ENCODE measurements around the gene RAVER1.
A peak's percentile ranks its signal among the peaks of the same experiment; 100 is the strongest.

Gene RAVER1

GRCh38 chr19:10290357-10290875, 42.9 kb downstream of the RAVER1 start:
- Histone ChIP-seq H3K4me3 (IDR thresholded peaks at IDR 0.05; ENCODE audit: insufficient read depth, low read depth, low read length) (no peak overlapping the region), H4K20me1 (ENCODE audit: insufficient read depth) (no peaks in the 10 kb centered on the region), H3K4me2 (peak overlapping the region; percentile 88), H3K27ac (no peak overlapping the region), H3K9ac (no peak overlapping the region), H3K27me3 (ENCODE audit: insufficient read depth, low read depth) (peaks cover 26% of the 10 kb centered on the region), H2AFZ (ENCODE audit: low read depth) (peak overlapping the region; percentile 99; the same call in 1 of the 2 replicates), H3K4me1 (ENCODE audit: low read depth, poor library complexity, severe bottlenecking) (peaks cover 27% of the 10 kb centered on the region), H3K36me3 (ENCODE audit: insufficient read depth) (no peaks in the 10 kb centered on the region), H3K79me2 (ENCODE audit: insufficient read depth, low read depth) (no peaks in the 10 kb centered on the region)
- no peak for TF ChIP-seq CTCF (conservative IDR thresholded peaks at IDR 0.05; ENCODE audit: low read depth, low read length)

GRCh38 chr19:10289836-10290356, 43.4 kb downstream of the RAVER1 start, which contains the start of gene ICAM5:
TSS of gene ICAM5 (plus strand) at chr19:10289952. CDS start at chr19:10290044, 92 bp downstream.
- no peak for TF ChIP-seq CTCF (conservative IDR thresholded peaks at IDR 0.05; ENCODE audit: low read depth, low read length)
- H3K36me3 ChIP-seq (ENCODE audit: insufficient read depth): no peaks in the 10 kb centered on the region
- H3K9ac ChIP-seq: peak within 1 kb of the TSS; percentile 46; the same call in 1 of the 2 replicates
- H3K27me3 ChIP-seq (ENCODE audit: insufficient read depth, low read depth): peaks cover 26% of the 10 kb centered on the region
- peaks cover 25% of the 10 kb centered on the region for H3K4me1 ChIP-seq (ENCODE audit: low read depth, poor library complexity, severe bottlenecking)
- peak within 1 kb of the TSS; percentile 42; the same call in 1 of the 2 replicates for H3K27ac ChIP-seq
- no peaks in the 10 kb centered on the region for H4K20me1 ChIP-seq (ENCODE audit: insufficient read depth)
- H3K4me3 ChIP-seq (IDR thresholded peaks at IDR 0.05; ENCODE audit: insufficient read depth, low read depth, low read length): no peak within 1 kb of the TSS
- H3K4me2 ChIP-seq: peak within 1 kb of the TSS; percentile 88
- no peaks in the 10 kb centered on the region for H3K79me2 ChIP-seq (ENCODE audit: insufficient read depth, low read depth)
- H2AFZ ChIP-seq (ENCODE audit: low read depth): peak within 1 kb of the TSS; percentile 99

GRCh38 chr19:10289167-10289835, 44.0 kb downstream of the RAVER1 start:
- peak overlapping the region; percentile 88 for H3K4me2 ChIP-seq
- no peaks in the 10 kb centered on the region for H4K20me1 ChIP-seq (ENCODE audit: insufficient read depth)
- H3K27ac ChIP-seq: peak overlapping the region; percentile 42; the same call in 1 of the 2 replicates
- H3K27me3 ChIP-seq (ENCODE audit: insufficient read depth, low read depth): peaks cover 26% of the 10 kb centered on the region
- TF ChIP-seq CTCF (conservative IDR thresholded peaks at IDR 0.05; ENCODE audit: low read depth, low read length): no peak
- H2AFZ ChIP-seq (ENCODE audit: low read depth): peak overlapping the region; percentile 99
- H3K79me2 ChIP-seq (ENCODE audit: insufficient read depth, low read depth): no peaks in the 10 kb centered on the region
- no peak overlapping the region for H3K4me3 ChIP-seq (IDR thresholded peaks at IDR 0.05; ENCODE audit: insufficient read depth, low read depth, low read length)
- peak overlapping the region; percentile 46; the same call in 1 of the 2 replicates for H3K9ac ChIP-seq
- no peaks in the 10 kb centered on the region for H3K36me3 ChIP-seq (ENCODE audit: insufficient read depth)
- H3K4me1 ChIP-seq (ENCODE audit: low read depth, poor library complexity, severe bottlenecking): peaks cover 25% of the 10 kb centered on the region

- TF ChIP-seq CTCF (conservative IDR thresholded peaks at IDR 0.05; ENCODE audit: low read depth, low read length): no peak
- no peak overlapping the region for H3K4me3 ChIP-seq (IDR thresholded peaks at IDR 0.05; ENCODE audit: insufficient read depth, low read depth, low read length)
- H4K20me1 ChIP-seq (ENCODE audit: insufficient read depth): no peaks in the 10 kb centered on the region
- peak overlapping the region; percentile 42; the same call in 1 of the 2 replicates for H3K27ac ChIP-seq
- H3K4me1 ChIP-seq (ENCODE audit: low read depth, poor library complexity, severe bottlenecking): peaks cover 25% of the 10 kb centered on the region
- H3K79me2 ChIP-seq (ENCODE audit: insufficient read depth, low read depth): no peaks in the 10 kb centered on the region
- no peaks in the 10 kb centered on the region for H3K36me3 ChIP-seq (ENCODE audit: insufficient read depth)
- peaks cover 26% of the 10 kb centered on the region for H3K27me3 ChIP-seq (ENCODE audit: insufficient read depth, low read depth)
- peak overlapping the region; percentile 88 for H3K4me2 ChIP-seq
- H3K9ac ChIP-seq: peak overlapping the region; percentile 46; the same call in 1 of the 2 replicates
- H2AFZ ChIP-seq (ENCODE audit: low read depth): peak overlapping the region; percentile 99
Observed at GRCh38 chr19:10288662-10289166, 44.6 kb downstream of the RAVER1 start.

Measured in KMS-11 (cell line).